Activated naive CD4-positive, alpha-beta T cell treated with anti-CD3 and anti-CD28 coated beads, Interleukin-2, amount 10 ng/mL, durations not matched to agents 7 days and 5 days (primary cell): ENCODE measurements around the gene CDK5R2.

Experiments
- CTCF ChIA-PET: fragments of 350-600 bp; sonication (Branson Sonifier 250); formaldehyde crosslinking; loops from one replicate; lab custom pipeline; 2021; ENCODE audit warnings: antibody characterized with exemption; lab: Charles Lee
- DNase-seq: peaks from one replicate; pipeline ENCODE4 v3.0.0-alpha.2; 2020
- H3K27ac Mint-ChIP-seq: one replicate; pipeline ENCODE4 v1.8.0; 2021; ENCODE audit warnings: mild to moderate bottlenecking, moderate library complexity, mixed read lengths
- H3K27me3 Mint-ChIP-seq: one replicate; pipeline ENCODE4 v1.8.0; 2021; ENCODE audit warnings: mild to moderate bottlenecking, mixed read lengths
- H3K36me3 Mint-ChIP-seq: one replicate; pipeline ENCODE4 v1.8.0; 2021; ENCODE audit warnings: mixed read lengths
- H3K4me1 Mint-ChIP-seq: one replicate; pipeline ENCODE4 v1.8.0; 2021; ENCODE audit warnings: mixed read lengths
- H3K4me3 Mint-ChIP-seq: one replicate; pipeline ENCODE4 v1.8.0; 2021; ENCODE audit warnings: mild to moderate bottlenecking, moderate library complexity, mixed read lengths
- H3K9me3 Mint-ChIP-seq: one replicate; pipeline ENCODE4 v1.8.0; 2021; ENCODE audit warnings: mixed read lengths

CDK5R2 gene

DNA sequence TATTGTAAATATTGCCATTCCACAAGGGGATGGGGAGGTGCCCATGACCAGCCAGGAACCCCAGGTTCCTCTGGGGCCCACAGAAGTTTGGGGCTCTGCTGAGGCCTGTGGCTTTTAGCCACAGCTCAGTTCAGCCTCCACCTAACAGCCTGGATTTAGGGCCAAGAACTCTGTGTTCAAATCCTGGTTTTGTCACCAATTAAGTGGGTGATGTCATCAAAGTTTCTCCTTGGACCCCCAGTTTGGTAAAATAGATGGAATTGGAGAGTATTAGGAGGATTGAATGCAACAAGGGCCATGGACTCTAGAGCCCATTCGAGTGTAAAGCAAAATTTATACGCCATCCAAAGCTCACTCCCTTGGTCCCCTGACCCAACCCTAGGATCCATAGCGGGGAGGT, 28.7 kb downstream of the CDK5R2 start:
- no peak for DNase-seq
- Mint-ChIP-seq H3K4me3 (no peak overlapping the region), H3K4me1 (peaks cover 9% of the 10 kb centered on the region), H3K9me3 (no peaks in the 10 kb centered on the region), H3K27me3 (peaks cover 99% of the 10 kb centered on the region), H3K27ac (no peak overlapping the region), H3K36me3 (no peaks in the 10 kb centered on the region)
- CTCF ChIA-PET: interaction anchor here (1.3 to 1.8 kb wide), 2 partner anchors 9 to 166 kb away, joined by 3 to 6 read pairs; no protein-coding TSS in a partner anchor

DNA sequence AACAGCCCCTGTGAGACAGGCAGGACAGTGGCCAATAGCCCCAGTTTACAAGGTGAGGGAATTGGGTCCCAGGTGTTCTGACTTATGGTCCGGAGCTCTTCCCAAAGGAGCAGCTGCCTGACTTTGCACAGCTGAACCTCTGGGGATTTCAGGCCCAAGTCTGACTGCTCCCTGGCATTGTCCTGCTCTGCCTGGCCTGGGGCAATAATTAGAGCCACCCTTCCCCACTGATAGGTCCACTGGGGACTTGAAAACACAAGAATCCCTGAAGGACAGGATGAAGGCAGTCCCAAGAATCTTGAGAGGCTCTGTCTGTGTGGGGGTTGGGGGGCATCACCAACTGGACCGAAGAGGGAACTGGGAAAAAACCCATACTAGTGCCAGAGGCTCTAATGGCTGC, 29.2 kb downstream of the CDK5R2 start:
- no peak overlapping the region for H3K4me3 Mint-ChIP-seq
- no peaks in the 10 kb centered on the region for H3K9me3 Mint-ChIP-seq
- no peak overlapping the region for H3K27ac Mint-ChIP-seq
- no peak for DNase-seq
- peaks cover 8% of the 10 kb centered on the region for H3K4me1 Mint-ChIP-seq
- H3K27me3 Mint-ChIP-seq: peaks cover 99% of the 10 kb centered on the region
- H3K36me3 Mint-ChIP-seq: no peaks in the 10 kb centered on the region
- CTCF ChIA-PET: interaction anchor here (1.3 to 2.9 kb wide), 3 partner anchors 8 to 166 kb away, joined by 3 to 13 read pairs (median 6); no protein-coding TSS in a partner anchor

DNA sequence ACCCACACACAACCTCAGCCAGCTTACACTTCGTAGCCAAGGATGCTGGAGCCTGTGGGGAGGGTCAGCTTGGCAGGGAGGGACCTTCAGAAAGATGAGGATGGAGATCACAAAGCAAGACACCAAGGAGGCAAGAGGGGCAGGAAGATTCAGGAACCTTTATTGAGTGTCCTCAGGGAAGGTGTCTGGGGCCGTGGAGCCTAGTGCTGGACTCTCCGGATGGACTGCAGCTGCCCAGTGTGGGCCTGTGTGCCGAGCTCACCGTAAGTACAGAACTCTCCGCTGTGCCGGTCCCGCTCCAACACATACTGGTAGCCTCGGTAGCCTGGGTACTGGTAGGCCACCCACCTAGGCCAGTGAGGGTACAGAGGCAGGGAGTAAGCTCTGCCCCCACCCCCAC, 30.6 kb downstream of the CDK5R2 start:
- H3K9me3 Mint-ChIP-seq: no peaks in the 10 kb centered on the region
- peaks cover 99% of the 10 kb centered on the region for H3K27me3 Mint-ChIP-seq
- no peak overlapping the region for H3K4me3 Mint-ChIP-seq
- peaks cover 8% of the 10 kb centered on the region for H3K4me1 Mint-ChIP-seq
- no peak overlapping the region for H3K27ac Mint-ChIP-seq
- no peaks in the 10 kb centered on the region for H3K36me3 Mint-ChIP-seq
- CTCF ChIA-PET: interaction anchor here (1.1 to 2.9 kb wide), 3 partner anchors 8 to 114 kb away, joined by 3 to 13 read pairs (median 5); no protein-coding TSS in a partner anchor
- DNase-seq: no peak

DNA sequence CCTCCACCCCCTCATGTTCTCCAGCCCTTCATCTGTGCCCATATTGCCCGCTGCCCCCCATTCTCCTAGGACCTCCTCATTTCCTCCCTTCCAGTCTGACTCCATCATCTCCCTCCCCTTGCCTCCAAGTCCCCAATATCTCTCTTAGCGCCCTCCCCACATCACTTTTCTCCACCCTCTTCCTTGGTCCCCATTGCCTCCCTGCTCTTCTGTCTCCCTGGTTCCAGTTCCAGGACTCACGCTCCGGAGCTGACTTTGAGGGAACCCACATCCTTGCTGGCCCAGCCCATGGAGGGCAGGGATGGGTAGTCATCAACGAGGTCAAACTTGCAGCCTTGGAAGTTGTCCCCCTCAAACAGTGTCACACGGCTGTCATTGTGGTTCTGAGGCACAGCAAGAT, 31.1 kb downstream of the CDK5R2 start:
- H3K9me3 Mint-ChIP-seq: no peaks in the 10 kb centered on the region

DNA sequence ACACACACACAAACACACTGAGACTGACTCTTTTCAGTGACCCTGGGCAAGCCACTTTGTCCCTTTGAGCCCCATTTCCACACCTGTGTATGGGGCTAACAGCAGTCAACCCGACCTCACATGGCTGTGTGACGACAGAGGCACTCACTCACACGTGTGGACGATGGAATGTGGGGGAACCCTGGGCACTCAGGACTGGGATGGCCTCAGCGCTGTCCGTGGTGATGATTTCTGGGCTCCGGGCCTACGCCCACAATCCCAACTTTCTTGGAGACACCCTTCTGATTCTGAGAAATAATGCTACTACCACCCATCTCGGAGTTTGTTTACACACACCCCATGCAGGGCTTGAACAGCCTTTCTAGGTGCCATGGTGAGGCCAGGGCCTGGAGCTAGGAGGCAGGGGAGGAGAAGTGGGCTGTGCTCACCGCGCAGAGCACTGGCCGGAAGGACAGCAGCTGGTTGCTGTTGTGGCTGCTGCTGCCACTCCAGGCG, 32.3 kb downstream of the CDK5R2 start:
- no peaks in the 10 kb centered on the region for H3K36me3 Mint-ChIP-seq
- H3K27me3 Mint-ChIP-seq: peaks cover 99% of the 10 kb centered on the region
- no peak overlapping the region for H3K27ac Mint-ChIP-seq
- H3K9me3 Mint-ChIP-seq: no peaks in the 10 kb centered on the region
- CTCF ChIA-PET: interaction anchor here (1.0 to 1.2 kb wide), 2 partner anchors 9 to 12 kb away, joined by 3 read pairs; no protein-coding TSS in a partner anchor
- H3K4me1 Mint-ChIP-seq: peaks cover 10% of the 10 kb centered on the region
- no peak overlapping the region for H3K4me3 Mint-ChIP-seq
- no peak for DNase-seq

More for the DNA sequence above, 31.1 kb downstream of the CDK5R2 start:
- peaks cover 10% of the 10 kb centered on the region for H3K4me1 Mint-ChIP-seq
- no peak overlapping the region for H3K27ac Mint-ChIP-seq
- H3K27me3 Mint-ChIP-seq: peaks cover 99% of the 10 kb centered on the region
- no peak for DNase-seq
- H3K36me3 Mint-ChIP-seq: no peaks in the 10 kb centered on the region
- no peak overlapping the region for H3K4me3 Mint-ChIP-seq
- CTCF ChIA-PET: interaction anchor here (1.1 to 2.9 kb wide), 3 partner anchors 9 to 115 kb away, joined by 3 to 13 read pairs (median 5); no protein-coding TSS in a partner anchor

DNA sequence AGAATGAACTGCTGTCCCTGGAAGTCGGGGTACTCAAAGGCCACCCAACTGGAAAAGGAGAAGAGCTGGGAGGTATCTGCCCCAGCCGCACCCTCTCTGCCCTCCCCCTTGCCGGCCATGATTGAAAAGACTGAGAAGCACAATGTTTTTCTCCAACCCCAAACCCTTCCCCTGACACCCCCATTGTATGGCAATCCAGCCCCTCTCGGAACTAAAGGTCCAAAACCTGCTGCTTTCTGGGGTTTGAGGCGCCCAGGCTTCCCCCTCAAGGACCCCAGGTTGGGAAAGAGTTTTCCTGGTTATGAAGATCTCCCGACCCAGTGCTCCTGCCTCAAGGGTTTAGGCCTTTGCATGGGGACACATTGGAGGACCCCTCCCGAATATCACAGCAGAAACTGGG, 32.7 kb downstream of the CDK5R2 start:
- H3K9me3 Mint-ChIP-seq: no peaks in the 10 kb centered on the region
- CTCF ChIA-PET: interaction anchor here (1.0 to 1.2 kb wide), 2 partner anchors 10 to 12 kb away, joined by 3 read pairs; no protein-coding TSS in a partner anchor

DNA sequence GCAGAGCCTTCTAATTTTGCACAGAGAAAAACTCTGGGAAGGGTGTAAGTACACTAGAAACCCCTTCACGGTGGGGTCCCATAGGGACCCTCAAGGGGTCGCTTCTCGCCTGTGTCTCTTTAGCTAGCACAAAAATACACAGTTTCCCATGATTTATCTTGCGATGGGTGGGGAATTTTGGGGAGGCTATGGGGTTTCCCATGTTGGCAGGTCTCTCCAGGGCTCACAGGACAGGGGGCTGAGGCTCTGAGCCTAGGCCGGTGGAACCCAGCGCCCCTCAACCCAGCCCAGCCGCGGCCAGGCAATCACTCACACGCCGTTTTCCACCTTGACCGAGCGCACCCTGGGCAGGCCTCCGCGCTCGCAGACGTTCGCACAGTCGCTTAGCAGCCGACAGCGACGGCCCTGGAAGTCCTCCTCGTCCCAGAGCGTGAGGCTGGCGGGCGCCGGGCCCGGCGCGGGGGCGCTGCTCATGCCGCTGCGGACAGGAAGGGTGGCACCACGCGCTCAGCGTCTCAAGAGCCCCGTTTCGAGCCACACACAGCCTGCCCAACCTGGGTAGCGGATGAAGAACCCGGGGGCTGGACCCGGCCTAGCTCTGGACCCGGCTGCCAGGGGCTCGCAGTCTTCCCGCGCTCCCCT, 33.4 kb downstream of the CDK5R2 start:
- Mint-ChIP-seq H3K36me3 (no peaks in the 10 kb centered on the region), H3K27ac (no peak overlapping the region), H3K4me3 (no peak overlapping the region), H3K9me3 (no peaks in the 10 kb centered on the region), H3K27me3 (peaks cover 99% of the 10 kb centered on the region), H3K4me1 (peaks cover 10% of the 10 kb centered on the region)
- CTCF ChIA-PET: interaction anchor here (1.0 to 4.7 kb wide), 4 partner anchors 11 to 164 kb away, joined by 3 to 28 read pairs (median 7); no protein-coding TSS in a partner anchor
- no peak for DNase-seq

More for the DNA sequence above, 32.7 kb downstream of the CDK5R2 start:
- Mint-ChIP-seq H3K27ac (no peak overlapping the region), H3K4me1 (peaks cover 10% of the 10 kb centered on the region), H3K36me3 (no peaks in the 10 kb centered on the region), H3K27me3 (peaks cover 99% of the 10 kb centered on the region), H3K4me3 (no peak overlapping the region)
- DNase-seq: no peak

DNA sequence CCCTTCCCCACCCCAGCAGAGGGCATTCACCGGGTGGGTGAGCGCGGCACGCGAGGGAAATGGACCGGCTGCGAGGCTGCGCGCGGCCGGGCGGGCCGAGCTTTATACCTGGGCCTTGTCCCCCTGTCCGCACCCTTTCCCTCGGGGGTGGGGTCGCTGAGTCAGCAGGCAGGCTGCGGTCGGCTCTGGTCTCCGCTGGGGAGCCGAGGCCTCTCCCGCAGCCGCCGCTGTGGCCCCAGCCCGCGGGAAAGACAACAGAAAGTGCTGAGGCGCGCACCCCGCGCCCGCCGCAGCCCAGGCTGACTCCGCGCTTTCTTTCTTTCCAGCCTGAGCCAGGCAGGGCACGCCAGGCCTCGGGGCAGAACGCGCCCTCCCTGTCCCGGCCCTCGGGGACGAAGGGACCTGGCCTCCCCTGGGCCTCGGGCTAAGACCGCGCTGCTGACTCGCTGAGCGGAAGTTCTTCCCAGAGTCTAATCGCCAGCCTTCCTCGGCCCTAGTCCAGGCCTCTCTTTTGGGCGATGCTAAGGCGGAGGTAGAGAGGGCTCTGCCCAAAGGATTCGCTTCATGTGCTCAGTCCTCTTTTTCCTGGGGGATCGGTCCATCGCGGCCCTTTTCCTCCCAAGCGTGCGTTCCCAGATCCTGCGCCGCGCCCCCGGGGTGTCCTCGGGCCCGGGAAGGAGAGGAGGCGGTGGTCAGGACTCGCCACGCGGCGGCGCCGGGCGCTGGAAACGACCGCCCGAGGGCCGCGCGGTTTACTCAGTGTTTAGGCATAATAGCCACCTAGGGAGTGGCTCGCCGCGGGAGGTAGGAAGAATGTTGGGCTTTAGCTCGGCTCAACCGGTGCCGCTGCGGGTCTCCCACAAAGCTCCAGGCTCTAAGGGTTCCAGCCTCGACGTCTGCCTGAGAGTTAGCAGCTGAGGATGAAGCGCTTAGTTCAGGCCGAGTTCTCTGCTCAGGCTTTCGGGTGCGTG, 34.2 kb downstream of the CDK5R2 start, which contains the start of gene CRYBA2:
TSS of gene CRYBA2 (minus strand) at position 78 of the 971 bp plus-strand sequence. CDS start 246 bp downstream, outside the sequence.
- Mint-ChIP-seq H3K27ac (no peak within 1 kb of the TSS), H3K27me3 (peaks cover 100% of the 10 kb centered on the region), H3K4me1 (peaks cover 10% of the 10 kb centered on the region), H3K4me3 (no peak within 1 kb of the TSS), H3K9me3 (no peaks in the 10 kb centered on the region), H3K36me3 (no peaks in the 10 kb centered on the region)
- CTCF ChIA-PET: interaction anchor here (0.5 to 4.7 kb wide), 11 partner anchors 12 to 163 kb away, joined by 3 to 28 read pairs (median 8); no protein-coding TSS in a partner anchor
- DNase-seq: no peak

DNA sequence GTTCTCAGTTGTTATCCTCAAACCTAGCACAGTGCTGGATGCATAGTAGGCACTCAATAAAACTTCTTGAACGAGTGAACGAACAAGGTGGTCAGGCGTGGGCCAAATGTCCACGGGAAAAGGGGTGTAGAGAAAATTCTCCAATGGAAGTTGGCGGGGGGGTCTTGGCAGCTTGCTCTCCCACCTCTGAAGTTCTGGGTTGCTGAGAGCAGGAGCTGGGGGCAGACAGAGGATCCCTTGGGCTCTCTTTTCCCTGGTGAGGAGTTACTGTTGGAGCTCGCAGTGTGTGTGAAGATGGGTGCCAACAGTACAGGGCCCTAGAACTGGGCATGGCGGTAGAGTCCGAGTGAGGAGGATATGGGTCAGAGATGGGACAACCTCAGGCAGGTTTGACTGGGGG, 36.1 kb downstream of the CDK5R2 start:
- DNase-seq: no peak
- Mint-ChIP-seq H3K27me3 (peaks cover 100% of the 10 kb centered on the region), H3K36me3 (no peaks in the 10 kb centered on the region), H3K4me3 (no peak overlapping the region), H3K4me1 (peaks cover 10% of the 10 kb centered on the region), H3K9me3 (no peaks in the 10 kb centered on the region), H3K27ac (no peak overlapping the region)
- CTCF ChIA-PET: interaction anchor here (0.6 to 4.7 kb wide), 18 partner anchors 11 to 287 kb away, joined by 3 to 28 read pairs (median 6); no protein-coding TSS in a partner anchor

DNA sequence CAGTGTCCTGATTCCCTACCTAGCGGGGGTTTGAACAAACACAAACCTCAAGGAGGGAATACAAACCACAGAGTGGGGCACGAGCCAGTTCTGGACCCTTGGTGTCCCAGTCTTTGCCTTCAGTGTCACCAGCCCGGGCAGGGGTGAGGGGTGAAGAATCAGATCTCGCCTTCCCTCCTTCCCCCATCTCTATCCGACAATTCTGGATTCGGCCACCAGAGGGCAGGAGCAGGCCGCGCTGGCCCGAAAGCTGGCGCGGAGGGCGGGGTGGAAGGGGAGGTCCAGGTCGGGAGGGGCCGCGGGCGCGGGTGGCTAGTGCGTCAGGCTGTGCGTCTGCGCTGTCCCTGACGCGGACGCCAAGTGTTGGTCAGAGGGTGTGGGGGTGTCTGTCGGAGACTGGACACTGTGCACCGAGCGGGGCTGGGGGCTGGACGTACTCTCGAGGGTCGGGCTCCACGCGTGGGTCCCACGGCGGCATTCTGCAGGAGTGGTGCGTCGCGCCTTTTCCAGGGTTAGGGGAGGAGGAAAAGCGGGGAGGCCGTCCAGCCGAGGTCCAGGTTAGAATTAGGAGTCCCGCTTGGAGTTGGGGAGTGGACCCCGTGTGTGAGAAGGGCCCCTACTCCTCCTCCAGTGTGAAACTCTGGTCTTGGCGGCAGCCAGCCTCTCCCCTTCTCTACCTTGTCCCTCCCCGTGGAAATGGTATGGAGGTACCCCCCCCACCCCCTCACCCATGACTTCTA, 36.7 kb downstream of the CDK5R2 start:
- H3K4me3 Mint-ChIP-seq: no peak overlapping the region
- H3K4me1 Mint-ChIP-seq: peaks cover 10% of the 10 kb centered on the region
- DNase-seq: peak; percentile 83
- CTCF ChIA-PET: interaction anchor here (1.1 to 4.7 kb wide), 9 partner anchors 8 to 184 kb away, joined by 3 to 28 read pairs (median 8); no protein-coding TSS in a partner anchor
- peaks cover 100% of the 10 kb centered on the region for H3K27me3 Mint-ChIP-seq
- H3K27ac Mint-ChIP-seq: no peak overlapping the region
- no peaks in the 10 kb centered on the region for H3K9me3 Mint-ChIP-seq
- no peaks in the 10 kb centered on the region for H3K36me3 Mint-ChIP-seq

DNA sequence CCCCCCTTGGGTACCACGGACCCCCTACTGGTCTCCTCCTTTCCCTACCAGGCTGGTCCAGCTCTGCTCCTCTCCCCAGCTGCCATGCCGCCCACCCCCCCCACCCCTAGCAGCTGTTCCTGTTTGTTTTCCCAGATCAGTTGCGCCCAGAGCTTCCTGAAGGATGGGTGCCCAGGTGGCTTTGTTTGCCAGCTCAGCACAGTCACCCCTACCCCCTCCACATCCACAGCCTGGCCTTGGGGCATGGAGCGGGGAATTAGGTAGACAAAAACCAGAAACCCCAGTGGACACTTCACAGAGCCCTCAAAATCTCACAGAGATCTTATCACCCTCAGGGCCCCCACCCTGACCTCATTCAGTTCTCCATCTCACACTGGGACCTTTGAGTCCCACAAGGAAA, 37.5 kb downstream of the CDK5R2 start:
- CTCF ChIA-PET: interaction anchor here (1.0 to 4.7 kb wide), 7 partner anchors 9 to 185 kb away, joined by 3 to 28 read pairs (median 6); no protein-coding TSS in a partner anchor
- H3K4me1 Mint-ChIP-seq: peaks cover 10% of the 10 kb centered on the region

DNA sequence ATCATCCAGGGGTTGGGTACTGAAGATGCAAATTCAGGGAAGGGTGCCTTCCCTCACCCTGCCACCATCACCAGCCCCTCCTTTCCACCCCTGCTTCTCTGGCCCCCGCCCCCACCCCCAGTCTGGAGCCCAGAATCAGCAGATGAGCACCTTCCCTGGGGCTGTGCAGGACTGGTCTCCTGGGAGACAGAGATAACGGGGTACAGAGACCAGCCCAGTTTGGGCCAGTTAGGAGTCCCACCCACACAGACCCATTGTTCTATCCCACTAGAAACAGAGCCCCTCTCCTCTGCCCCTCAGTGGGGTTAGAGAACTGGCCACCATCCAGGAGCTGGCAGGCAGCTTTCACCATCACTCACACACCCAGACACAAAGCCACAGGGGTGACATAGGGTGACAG, 38.3 kb downstream of the CDK5R2 start:
- H3K27ac Mint-ChIP-seq: no peak overlapping the region
- H3K4me3 Mint-ChIP-seq: no peak overlapping the region
- CTCF ChIA-PET: interaction anchor here (1.0 to 4.7 kb wide), 4 partner anchors 13 to 159 kb away, joined by 3 to 28 read pairs (median 6); no protein-coding TSS in a partner anchor
- no peak for DNase-seq
- H3K36me3 Mint-ChIP-seq: no peaks in the 10 kb centered on the region
- no peaks in the 10 kb centered on the region for H3K9me3 Mint-ChIP-seq
- H3K4me1 Mint-ChIP-seq: peaks cover 12% of the 10 kb centered on the region
- H3K27me3 Mint-ChIP-seq: peaks cover 100% of the 10 kb centered on the region

More for the DNA sequence above, 37.5 kb downstream of the CDK5R2 start:
- H3K4me3 Mint-ChIP-seq: no peak overlapping the region
- no peaks in the 10 kb centered on the region for H3K9me3 Mint-ChIP-seq
- H3K27ac Mint-ChIP-seq: no peak overlapping the region
- DNase-seq: no peak
- H3K27me3 Mint-ChIP-seq: peaks cover 100% of the 10 kb centered on the region
- no peaks in the 10 kb centered on the region for H3K36me3 Mint-ChIP-seq
